Testis (tissue), 2 donors: ENCODE measurements around the gene TBX2.

Experiments used
- CTCF ChIP-seq, 3 experiments: fragments of 450-650 bp in 2 of 3; fragments of 200-600 bp in 1 of 3; sonication (generic) in 1 of 3; IDR thresholded peaks; one replicate each; pipeline ENCODE4 v1.5.1; 2016 to 2019; ENCODE audit warnings: antibody characterized with exemption in 3 of 3, mild to moderate bottlenecking in 2 of 3, moderate library complexity in 1 of 3
- POLR2A ChIP-seq: fragments of 450-650 bp; IDR thresholded peaks from one replicate; pipeline ENCODE4 v1.6.1; 2017; ENCODE audit warnings: antibody characterized with exemption, mild to moderate bottlenecking, moderate library complexity

GRCh38 chr17:61364463-61364846 lies 35.2 kb upstream of the TBX2 start:
- no peak for TF ChIP-seq POLR2A
- TF ChIP-seq CTCF (IDR thresholded peaks at IDR 0.05): no peak
